Fibroblast of the conjunctiva (primary cell): ENCODE results near the gene USP38.
A peak's percentile ranks its signal among the peaks of the same experiment; 100 is the strongest.
"Not testable (repeated sequence)": the region's sequence is repeated elsewhere in the genome, so short reads cannot be mapped to it uniquely, and the experiment has no call there.

ENCODE experiments used
- DNase-seq: peaks from one replicate; pipeline ENCODE4 v3.0.0-alpha.2; 2010; ENCODE audit warnings: low read depth

Gene USP38, protein sequence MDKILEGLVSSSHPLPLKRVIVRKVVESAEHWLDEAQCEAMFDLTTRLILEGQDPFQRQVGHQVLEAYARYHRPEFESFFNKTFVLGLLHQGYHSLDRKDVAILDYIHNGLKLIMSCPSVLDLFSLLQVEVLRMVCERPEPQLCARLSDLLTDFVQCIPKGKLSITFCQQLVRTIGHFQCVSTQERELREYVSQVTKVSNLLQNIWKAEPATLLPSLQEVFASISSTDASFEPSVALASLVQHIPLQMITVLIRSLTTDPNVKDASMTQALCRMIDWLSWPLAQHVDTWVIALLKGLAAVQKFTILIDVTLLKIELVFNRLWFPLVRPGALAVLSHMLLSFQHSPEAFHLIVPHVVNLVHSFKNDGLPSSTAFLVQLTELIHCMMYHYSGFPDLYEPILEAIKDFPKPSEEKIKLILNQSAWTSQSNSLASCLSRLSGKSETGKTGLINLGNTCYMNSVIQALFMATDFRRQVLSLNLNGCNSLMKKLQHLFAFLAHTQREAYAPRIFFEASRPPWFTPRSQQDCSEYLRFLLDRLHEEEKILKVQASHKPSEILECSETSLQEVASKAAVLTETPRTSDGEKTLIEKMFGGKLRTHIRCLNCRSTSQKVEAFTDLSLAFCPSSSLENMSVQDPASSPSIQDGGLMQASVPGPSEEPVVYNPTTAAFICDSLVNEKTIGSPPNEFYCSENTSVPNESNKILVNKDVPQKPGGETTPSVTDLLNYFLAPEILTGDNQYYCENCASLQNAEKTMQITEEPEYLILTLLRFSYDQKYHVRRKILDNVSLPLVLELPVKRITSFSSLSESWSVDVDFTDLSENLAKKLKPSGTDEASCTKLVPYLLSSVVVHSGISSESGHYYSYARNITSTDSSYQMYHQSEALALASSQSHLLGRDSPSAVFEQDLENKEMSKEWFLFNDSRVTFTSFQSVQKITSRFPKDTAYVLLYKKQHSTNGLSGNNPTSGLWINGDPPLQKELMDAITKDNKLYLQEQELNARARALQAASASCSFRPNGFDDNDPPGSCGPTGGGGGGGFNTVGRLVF

DNA sequence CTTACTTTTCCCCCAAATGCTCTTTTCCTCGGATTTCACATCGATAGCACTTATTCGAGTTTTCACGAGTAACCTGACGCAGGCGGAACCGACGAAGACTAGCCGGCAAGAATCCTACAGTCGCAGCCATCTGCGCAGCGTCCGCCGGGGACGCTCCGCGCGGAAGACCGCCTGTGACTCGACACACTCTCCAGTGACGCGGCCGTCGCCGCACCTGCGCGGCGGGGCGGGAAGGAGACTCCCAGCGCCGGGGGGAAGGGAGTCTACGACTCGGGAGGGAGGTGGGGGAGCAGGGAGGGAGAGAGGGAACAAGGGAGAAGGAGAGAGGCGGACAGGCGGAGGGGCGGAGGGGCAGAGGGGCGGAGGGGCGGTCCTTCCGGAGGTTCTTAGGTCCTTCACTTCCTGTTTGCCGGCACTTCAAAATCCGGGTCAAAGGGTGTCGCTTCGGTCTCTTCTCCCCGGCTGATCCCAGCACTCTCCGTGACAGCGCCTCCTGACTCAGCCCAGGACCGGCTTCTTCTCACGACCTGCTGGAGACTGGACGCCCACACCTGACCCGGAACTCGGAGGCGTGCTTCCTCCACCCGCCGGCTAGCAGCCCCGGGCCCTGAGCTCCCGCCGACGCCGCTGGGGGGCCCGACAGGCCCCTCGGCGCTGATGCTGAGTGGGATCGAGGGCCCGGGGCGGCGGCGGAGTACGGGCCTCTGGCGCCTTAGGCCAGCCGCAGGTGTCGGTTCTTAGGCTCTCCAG is at the start of gene USP38:
Gene USP38 (plus strand): TSS at position 415 of the 750 bp plus-strand sequence. CDS start 534 bp downstream, outside the sequence.
- DNase-seq = peak; percentile 79

- no peak for DNase-seq
Observed at GRCh38 chr4:143135358-143135757, 49.4 kb upstream of the USP38 start.

- DNase-seq = no peak
Observed at GRCh38 chr4:143140696-143141095, 44.0 kb upstream of the USP38 start.

- DNase-seq = no peak
Observed at GRCh38 chr4:143148521-143148920, 36.2 kb upstream of the USP38 start.

GRCh38 chr4:143156853-143157252 is 27.9 kb upstream of the USP38 start:
- DNase-seq = no peak

- no peak for DNase-seq
Observed at GRCh38 chr4:143163614-143164013, 21.1 kb upstream of the USP38 start.

DNA sequence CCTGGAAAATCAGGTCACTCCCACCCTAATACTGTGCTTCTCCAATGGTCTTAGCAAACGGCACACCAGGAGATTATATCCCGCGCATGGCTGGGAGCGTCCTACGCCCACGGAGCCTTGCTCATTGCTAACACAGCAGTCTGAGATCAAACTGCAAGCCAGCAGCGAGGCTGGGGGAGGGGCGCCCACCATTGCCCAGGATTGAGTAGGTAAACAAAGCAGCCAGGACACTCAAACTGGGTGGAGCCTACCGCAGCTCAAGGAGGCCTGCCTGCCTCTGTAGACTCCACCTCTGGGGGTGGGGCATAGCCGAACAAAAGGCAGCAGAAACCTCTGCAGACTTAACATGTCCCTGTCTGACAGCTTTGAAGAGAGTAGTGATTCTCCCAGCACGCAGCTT is 18.0 kb upstream of the USP38 start:
- DNase-seq = not testable (repeated sequence)

- no peak for DNase-seq
Observed at GRCh38 chr4:143178923-143179322, 5.8 kb upstream of the USP38 start.

- DNase-seq = no peak
Observed at GRCh38 chr4:143183513-143184216, 1.1 kb upstream of the USP38 start.

- no peak for DNase-seq
Observed at GRCh38 chr4:143184217-143184502, 557 bp upstream of the USP38 start.

- DNase-seq = no peak
Observed at GRCh38 chr4:143185253-143186107, 763 bp downstream of the USP38 start.

GRCh38 chr4:143186212-143186611 is 1.5 kb downstream of the USP38 start:
- DNase-seq = no peak

DNA sequence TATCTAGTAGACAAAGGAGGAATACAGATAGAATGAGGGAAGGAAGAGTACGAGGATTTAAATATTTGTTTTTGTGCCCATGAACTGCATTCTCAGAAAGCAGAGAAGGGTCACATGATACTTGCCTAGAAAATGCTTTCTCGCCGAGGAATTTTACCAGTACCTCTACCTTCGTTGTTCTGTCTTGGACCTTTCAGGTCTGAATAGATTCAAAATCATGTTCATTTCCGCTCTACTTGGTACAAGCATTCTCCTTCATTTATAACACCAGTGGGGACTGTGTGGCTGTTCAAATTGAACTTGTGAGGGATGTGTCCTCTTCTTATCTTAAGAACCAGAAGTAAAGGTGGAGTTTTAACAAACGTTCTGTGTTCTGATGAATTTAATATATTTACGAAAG is 1.9 kb downstream of the USP38 start:
- no peak for DNase-seq

DNA sequence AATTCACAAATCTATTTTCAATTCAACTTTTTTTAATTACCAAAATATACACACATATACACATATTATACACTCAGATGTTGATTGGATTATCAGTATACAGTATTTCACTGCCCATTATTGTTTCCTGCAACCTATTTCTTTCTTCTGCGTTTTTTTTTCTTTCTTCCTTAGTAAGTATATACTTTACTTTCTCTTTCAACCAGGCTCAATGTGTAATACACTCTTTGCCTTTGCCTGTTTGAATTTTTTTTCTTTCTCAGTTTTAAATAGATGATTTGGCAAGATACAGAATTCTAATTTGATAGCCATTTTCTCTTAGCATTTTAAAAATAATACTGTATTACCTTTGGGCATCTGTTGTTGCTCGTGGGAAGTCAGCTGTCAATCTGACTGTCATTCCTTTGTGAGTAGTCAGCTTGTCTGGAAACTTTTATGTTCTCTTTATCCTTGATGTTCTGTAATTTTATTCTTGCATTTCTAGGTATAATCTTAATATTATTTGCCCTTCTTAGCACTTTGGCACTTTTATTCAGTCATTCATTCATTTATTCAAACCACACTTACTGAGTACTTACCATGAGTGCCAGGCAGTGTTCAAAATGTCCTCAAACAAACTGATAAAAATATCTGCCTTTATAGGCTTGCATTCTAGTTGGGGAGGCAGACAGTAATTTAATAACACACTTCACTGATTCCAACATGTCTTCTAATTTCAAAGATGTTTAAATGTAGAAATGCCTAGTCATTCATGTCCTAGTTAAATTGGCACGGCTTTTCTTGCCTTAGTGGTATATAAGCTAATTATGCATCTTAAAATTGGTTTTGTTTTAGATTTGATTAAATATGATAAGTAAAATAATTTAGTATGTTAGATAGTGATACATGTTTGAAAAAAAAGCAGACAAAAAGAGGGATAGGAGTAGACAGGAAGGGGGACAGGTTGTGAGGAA is 3.7 kb downstream of the USP38 start:
- no peak for DNase-seq

DNA sequence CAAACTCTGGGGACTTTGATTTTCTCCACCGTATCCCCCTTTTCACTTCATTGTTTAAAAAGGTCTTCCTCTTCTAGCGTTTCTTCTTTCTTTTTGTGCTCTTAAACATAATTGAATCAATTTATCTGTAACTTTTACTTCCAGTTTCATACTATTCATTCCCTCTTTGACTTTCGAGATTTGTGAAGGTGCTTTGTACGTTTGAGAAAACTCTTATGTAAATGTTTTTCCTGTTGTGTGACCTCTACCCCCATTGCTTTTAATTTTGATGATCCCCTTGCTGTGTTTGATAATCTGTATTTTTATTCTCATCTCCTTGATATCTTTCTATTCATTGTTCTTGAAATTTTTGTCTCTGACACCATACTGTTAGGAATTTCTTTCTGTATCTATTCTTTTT is 4.8 kb downstream of the USP38 start:
- DNase-seq = no peak

- no peak for DNase-seq
Observed at GRCh38 chr4:143195581-143195980, 10.9 kb downstream of the USP38 start.

DNA sequence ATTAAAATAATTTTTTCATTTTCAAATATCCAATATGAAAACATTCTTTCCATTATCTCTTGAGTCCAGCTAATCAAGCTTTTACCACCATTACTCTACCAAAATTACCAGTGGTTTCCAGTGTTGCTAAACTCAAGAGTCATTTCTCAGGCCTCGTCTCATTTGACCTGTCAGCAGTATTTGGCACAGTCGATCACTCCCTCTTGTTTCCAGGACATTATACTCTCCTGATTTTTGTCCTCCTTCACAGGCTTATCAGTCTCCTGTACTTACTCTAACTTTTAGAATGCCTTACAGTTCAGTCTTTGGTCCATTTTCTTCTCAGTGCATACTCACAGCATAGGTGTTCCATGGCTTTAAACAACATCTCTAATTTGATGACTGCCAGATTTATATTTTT is 11.6 kb downstream of the USP38 start:
- no peak for DNase-seq

GRCh38 chr4:143199503-143199902 is 14.8 kb downstream of the USP38 start:
- no peak for DNase-seq

DNA sequence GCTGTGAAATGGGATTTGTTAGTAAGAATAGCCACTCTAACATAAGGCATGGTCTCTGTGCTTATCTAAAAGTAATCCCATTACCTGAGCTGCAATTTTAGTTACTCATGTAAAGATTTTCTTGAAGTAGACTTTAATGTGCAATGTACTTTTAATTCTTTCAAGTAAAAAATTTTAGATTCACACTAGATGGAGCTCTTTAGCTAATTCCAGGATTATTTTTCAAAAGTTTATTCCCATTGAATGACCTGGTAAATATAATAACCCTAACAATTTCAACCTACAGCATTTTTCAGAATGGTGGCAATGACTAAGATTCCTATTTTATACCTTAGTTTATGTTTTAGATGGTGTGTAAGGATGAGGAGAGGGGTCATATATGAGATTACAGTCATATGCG is 18.1 kb downstream of the USP38 start:
- no peak for DNase-seq

DNA sequence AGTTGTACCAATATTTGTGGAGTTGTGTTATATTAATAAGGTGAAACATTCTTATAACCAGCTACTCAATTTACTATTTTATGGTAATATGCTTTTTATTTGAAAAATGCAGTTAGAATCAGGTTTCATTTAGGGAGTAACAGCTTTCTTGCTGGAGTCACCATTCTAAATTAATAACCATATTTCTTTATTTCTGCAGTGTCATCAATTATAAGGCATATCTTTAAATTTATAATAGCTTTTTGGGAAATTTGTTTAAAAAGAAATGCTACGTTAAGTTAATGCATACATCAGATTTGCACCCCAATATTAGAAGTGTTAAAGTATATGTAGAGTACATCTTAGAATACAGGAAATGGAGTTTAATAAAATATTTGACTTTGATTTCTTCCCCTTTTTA is 18.9 kb downstream of the USP38 start:
- no peak for DNase-seq
